Measurements from ENCODE around the gene MMAB.
"Not testable (repeated sequence)": the region's sequence is repeated elsewhere in the genome, so short reads cannot be mapped to it uniquely, and the experiment has no call there.

The MMAB gene

GRCh38 chr12:109608793-109609192 lies 35.5 kb upstream of the MMAB start:
- no peak overlapping the region for H3K27ac ChIP-seq
- TF ChIP-seq ZFX (IDR thresholded peaks at IDR 0.05) (no peak), CTCF (conservative IDR thresholded peaks at IDR 0.05) (no peak)

GRCh38 chr12:109608270-109608669 lies 35.0 kb upstream of the MMAB start:
- no peak for TF ChIP-seq CTCF (conservative IDR thresholded peaks at IDR 0.05)
- no peak for TF ChIP-seq ZFX (IDR thresholded peaks at IDR 0.05)
- H3K27ac ChIP-seq: no peak overlapping the region

GRCh38 chr12:109607618-109608017 lies 34.3 kb upstream of the MMAB start:
- TF ChIP-seq ZFX (IDR thresholded peaks at IDR 0.05) (no peak), CTCF (conservative IDR thresholded peaks at IDR 0.05) (no peak)

GRCh38 chr12:109606320-109607028 lies 33.2 kb upstream of the MMAB start:
- no peak overlapping the region for H3K27ac ChIP-seq
- no peak for TF ChIP-seq CTCF (conservative IDR thresholded peaks at IDR 0.05)
- TF ChIP-seq ZFX (IDR thresholded peaks at IDR 0.05): no peak

More at GRCh38 chr12:109607618-109608017, 34.3 kb upstream of the MMAB start:
- H3K27ac ChIP-seq: no peak overlapping the region

GRCh38 chr12:109605599-109606228 lies 32.4 kb upstream of the MMAB start:
- no peak for TF ChIP-seq ZFX (IDR thresholded peaks at IDR 0.05)
- TF ChIP-seq CTCF (conservative IDR thresholded peaks at IDR 0.05): no peak
- H3K27ac ChIP-seq: no peak overlapping the region

GRCh38 chr12:109605016-109605415 lies 31.7 kb upstream of the MMAB start:
- H3K27ac ChIP-seq: no peak overlapping the region
- TF ChIP-seq CTCF (conservative IDR thresholded peaks at IDR 0.05) (no peak), ZFX (IDR thresholded peaks at IDR 0.05) (no peak)

GRCh38 chr12:109604132-109604585 lies 30.9 kb upstream of the MMAB start:
- no peak for TF ChIP-seq ZFX (IDR thresholded peaks at IDR 0.05)
- no peak for TF ChIP-seq CTCF (conservative IDR thresholded peaks at IDR 0.05)
- H3K27ac ChIP-seq: no peak overlapping the region

GRCh38 chr12:109602132-109602531 lies 28.8 kb upstream of the MMAB start:
- not testable (repeated sequence) for H3K27ac ChIP-seq
